HG02678 (cell line): Measurements from ENCODE around the gene HOXD11.

Experiments used
- ATAC-seq: cut with Tn5 transposase; IDR thresholded peaks from one replicate; pipeline ENCODE4 v1.9.1; 2021; ENCODE audit warnings: mild to moderate bottlenecking, moderate library complexity; ENCODE audit not compliant: unreplicated experiment

HOXD11 gene

DNA sequence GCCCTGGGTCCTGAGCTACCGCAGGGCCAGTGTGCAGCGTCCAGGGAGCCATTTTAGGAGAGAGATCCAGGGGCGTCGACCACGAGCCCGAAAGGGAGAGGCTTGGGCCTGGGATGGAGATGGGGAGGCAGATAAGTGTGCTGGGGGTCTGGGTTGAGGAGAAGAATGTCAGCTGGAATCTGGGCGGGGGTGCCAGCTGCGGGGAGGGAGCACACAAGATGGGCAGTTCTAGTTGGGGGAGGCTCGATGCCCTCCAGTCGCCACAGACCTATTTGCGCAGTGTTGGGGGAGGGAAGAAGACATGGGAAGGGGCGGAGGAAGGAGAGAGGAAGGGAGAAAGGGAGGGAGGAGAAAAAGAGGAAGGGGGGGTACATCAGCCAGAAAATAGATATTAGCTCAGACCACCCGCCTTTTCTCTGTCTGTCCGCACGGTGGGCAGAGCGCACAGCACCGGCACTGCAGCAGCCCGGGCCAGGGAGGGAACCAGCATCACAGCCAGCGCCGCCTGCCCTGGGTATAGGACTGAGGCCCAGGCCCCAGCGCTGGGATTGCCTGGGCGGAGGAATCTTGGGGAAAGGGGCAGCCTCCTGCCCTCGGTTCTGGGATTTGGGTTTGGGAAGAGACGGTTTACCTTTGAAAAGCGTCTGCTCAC is 1.9 kb upstream of the HOXD11 start:
- ATAC-seq = no peak

DNA sequence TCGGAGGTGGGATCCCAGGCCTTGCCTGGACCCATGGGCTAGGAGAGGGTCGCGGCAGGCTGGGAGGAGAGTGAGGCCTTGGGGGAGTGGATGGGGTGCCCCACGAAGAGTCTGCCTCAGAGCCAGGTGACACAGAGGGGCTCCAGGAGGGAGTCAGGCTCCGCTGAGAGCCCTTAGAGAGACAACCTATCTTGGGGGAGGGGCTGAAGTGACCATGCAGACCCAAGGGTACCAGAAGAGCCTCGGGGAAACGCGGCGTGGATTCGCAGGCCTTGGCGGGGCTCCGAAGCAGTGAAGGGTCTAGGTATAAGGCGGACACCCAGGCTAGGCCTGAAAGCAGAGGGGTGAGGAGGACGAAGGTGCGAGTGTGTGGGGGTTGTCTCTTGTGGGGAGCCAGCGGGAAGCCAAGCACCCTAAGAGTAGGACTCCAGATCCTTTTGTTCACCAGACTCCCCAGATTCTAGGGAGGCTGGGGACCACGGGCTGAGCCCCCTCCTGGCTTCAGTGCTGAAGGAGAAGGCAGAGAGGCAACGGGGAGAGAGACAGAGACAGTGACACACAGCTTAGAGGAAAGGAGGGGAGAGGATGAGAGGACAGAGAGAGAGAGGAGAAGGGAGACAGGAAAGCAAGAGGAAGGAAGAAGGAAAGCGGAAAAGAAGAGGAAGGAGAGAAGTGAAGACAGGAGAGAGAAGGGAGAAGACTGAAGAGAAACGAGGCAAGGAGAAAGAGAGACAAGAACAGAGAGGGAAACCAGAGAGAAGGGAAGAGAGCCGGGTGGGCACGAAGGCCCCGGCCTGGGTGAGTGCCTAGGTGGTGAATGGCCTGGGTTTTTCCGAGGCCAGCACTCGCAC is 1.1 kb upstream of the HOXD11 start:
- ATAC-seq = no peak

DNA sequence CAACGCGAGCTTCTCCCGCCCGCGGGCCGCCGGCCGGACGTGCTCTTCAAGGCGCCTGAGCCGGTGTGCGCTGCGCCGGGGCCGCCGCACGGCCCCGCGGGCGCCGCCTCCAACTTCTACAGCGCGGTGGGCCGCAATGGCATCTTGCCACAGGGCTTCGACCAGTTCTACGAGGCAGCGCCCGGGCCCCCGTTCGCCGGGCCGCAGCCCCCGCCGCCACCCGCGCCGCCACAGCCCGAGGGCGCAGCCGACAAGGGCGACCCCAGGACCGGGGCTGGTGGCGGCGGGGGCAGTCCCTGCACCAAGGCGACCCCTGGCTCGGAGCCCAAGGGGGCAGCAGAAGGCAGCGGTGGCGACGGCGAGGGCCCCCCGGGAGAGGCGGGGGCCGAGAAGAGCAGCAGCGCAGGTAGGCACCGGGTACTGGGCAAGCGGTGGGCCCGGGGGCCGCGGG is 676 bp downstream of the HOXD11 start:
- ATAC-seq = no peak

DNA sequence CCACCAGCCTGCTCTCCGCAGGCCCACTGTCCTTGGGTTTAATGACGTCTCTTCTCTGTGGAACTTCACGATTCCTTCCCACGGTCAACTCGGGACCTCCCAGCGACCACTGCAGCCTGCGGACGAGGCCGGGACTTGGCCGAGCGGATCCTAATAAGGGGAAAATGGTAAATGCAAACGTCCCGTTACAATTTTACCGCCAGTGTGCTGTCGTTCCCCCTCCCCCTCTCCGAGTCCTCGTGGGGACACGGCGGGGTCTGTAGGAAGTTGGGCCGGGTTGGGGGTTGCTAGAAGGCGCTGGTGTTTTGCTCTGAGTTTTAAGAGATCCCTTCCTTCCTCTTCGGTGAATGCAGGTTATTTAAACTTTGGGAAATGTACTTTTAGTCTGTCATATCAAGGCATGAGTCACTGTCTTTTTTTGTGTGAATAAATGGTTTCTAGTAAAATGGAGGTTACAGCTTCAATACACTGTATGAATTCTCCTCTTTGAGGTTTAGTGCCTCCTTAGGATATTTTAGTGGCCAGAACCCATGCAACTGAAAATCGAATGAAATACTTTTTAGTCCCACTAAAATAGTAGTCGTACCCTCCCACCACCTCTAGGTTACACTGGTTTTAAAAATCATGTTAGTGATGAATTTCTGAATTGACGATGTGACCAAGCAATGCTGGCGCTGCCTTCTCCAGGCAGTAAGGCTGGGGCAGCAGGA is 2.3 kb downstream of the HOXD11 start:
- ATAC-seq = no peak

DNA sequence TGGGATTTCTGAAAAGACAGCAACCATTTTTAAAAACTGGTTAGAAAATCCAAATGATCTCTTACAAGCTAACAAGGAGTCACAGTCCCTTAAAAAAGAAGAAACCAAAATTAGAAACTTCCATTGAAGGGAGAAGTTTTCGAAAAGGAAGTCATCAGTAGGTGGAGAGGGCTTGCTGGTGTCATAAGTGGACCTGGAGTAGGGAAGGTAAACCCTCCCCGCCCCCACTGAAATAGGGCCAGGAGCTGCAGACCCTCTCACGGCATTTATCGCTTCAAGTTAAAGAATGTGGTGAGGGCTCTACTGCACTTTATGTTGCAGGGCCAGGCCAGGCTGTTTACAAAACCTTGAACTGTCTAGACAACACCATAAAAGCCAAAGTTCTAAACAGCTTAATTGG is 2.9 kb downstream of the HOXD11 start:
- no peak for ATAC-seq

DNA sequence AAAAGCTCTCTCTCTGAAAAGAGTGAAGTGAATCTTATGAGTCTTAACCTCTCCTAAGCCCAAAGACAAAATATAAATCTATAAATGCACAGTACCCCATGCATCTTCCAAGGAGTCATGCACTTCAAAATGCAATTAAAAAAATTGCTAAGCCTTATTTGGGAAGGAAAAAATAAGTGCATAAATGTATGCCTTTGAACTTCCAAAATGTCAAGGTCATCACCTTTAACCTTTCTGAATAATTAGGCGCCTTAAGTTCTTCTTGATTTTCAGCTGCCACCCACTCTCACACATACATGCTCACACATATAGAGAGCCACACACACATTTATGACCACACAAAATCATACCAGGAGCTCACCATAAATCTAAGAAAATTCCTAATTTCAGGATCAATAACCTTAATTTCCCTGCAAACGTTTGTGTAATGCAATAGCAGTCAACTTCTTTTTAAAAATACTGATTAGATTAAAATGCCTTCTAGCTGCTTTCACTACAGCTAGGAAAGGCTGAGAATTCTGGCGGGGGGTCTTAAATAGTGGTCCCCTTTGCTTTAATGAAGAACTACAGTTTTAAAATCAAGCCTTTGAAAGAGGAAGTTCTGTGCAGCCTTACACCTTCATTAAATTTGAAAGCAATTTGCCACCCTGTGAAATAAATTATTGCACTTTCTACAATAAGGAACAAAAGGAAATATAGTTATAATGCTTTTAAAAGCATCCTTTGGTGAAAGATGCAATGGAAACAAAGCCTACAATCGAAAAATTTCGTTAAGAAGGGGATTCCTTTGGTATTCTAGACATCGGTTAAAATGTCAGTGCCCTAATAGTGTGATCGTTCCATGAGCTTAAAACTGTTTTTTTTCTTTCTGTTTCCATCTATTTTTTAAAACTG is 3.6 kb downstream of the HOXD11 start:
- ATAC-seq = no peak

DNA sequence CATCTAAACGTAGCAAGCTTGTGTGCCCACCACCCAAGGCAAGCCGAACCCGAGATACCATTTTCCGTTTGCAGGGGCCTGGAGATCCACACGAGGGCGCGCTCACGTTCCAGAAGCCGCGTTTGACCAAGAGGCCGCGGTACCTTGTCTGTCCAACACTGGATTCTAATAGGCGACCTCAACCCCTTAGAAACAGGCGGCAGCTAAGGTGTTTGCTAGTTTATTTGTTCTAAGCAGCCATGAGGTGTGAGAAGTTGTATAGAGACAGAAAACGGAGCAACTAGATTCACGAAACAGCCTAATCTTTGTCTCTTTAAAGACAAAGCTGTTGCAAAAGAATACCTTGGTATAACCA is 4.2 kb downstream of the HOXD11 start:
- no peak for ATAC-seq

DNA sequence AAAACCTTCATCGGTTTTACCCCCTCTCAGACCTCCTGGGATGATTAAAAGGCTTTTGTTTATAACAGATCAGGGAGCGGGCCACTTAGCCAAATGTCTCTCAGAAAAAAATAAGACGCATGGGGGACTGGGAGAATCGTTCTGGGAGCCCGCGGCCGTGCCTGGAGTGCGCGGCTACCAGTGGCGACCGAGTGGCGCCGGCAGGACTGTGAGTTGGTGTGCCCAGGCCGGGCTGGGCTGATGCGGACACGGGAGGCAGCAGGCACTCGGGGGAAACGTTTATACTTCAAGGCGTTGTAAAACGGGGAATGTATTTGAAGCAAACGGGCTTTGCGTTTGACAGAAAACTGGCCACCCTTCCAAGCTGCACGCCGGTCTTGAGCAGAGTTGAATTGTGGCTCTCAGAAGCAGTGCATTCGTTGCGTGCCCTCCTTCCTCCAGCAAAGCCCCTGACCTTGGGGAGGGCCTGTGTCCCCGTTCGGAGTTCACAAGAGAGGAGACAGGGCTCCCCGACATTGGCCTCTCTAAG is 4.8 kb downstream of the HOXD11 start:
- ATAC-seq = no peak

DNA sequence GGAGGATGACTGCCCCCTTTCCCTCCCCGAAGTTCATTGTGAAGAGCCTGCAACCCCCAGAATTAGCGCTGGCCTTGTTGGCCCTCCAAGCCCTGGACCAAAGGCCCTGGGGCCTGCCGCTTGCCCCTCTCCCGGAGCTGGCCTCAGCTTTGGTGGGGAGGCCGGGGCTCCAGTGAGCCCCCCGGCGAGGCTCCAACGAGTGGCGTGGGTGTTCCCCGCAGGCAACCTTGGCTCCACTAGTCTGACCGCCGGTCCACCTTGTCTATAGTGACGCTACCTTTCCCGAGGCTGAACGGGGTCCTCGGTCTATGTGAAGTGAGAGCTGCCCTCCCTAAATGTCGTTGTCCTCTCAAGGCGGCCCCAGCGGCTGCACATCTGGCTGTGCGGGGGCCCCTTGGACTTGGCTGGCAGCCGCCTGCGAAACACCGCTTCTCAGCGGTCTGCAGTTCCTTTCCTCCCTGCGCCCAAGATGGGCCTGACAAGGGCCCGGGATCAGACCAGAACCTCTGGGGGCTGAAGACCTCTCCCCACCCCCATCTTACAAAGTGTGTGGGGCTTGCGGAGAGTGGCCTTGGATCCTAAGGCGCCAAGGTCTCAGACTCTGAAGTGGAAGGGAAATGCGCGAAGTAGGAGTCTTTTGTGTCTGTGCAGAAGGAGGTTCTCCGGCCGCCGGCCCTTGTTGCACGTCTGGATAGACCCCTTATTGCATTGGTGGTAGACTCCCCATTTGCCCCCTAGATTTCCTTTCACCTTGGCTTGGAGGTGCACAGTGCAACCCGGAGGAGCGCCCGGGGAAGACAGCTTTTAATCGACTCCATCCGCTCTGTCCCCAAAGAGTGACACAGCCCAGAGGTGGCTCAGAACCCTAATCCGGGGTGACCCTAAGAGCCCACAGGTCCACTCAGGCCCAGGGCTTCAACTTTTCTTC is 5.6 kb downstream of the HOXD11 start:
- ATAC-seq = no peak

DNA sequence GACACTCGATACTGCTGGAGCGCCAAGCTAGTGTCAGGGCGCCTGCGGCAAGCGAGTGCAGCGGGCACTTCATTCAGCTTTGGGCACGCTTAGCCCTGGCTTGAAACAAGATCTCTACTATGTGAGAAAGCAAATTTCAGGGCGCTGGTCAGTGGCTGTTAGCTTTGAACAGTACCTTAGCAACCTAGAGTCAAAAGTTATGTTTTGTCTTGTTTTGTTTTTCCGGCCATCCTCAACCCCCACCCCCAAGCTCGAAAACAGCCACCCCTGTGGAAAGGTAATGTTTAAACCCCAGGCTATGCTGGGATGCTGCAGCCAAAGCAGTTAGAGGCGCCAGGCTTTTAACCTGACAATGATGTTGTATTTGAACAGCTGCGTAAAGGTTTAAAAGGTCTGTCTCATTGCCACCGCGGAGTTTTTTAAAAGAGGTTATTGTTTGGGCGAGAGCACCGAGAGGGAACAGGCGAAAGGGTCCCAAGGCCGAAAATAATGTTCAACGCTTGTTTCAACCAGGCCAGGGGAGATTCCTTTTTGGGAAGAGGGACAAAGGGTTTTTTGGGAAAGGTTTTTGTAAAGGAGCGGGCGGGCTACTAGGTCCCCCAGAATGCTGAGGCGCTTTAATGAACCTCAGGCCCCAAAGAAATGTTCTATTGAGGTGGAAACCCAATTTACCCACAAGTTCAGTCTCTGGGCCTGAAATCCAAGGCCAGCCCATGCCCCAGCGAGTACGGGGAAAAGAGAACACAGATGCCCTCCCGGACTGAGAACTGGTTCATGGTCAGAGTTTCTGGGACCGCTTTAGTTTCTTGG is 7.2 kb downstream of the HOXD11 start:
- no peak for ATAC-seq

DNA sequence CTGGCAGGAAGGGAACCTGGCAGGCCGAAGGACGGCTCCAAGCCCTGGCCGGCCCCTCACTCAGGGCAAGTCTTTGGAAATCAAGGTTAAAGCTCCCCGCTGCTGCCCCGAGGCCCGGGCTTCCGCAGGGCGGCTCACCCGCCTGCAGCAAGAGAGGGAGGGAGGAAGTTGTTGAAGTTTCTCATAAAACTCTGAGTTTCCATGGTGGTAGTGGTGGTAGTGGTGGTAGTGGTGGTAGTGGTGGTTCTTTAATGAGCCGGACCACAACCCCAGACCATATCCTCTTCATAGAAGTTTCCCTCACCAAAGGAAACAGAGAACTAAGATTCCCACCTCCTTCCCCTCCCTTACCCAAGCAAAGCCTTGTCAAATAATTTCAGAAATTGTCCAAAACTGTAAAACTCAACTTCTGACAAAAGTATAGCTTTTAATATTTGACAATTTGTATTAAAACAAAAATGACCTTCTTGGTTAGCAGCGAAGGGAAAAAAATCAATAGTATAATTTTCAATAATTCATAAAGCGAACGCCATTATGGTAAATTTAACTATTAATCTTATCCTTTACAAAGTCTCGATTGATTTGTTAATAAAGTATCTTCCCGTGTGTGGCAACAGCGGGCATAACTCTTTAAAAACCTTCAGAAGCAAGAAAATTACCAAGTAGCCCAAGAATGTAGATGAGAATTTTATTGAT is 8.0 kb downstream of the HOXD11 start:
- ATAC-seq = no peak

DNA sequence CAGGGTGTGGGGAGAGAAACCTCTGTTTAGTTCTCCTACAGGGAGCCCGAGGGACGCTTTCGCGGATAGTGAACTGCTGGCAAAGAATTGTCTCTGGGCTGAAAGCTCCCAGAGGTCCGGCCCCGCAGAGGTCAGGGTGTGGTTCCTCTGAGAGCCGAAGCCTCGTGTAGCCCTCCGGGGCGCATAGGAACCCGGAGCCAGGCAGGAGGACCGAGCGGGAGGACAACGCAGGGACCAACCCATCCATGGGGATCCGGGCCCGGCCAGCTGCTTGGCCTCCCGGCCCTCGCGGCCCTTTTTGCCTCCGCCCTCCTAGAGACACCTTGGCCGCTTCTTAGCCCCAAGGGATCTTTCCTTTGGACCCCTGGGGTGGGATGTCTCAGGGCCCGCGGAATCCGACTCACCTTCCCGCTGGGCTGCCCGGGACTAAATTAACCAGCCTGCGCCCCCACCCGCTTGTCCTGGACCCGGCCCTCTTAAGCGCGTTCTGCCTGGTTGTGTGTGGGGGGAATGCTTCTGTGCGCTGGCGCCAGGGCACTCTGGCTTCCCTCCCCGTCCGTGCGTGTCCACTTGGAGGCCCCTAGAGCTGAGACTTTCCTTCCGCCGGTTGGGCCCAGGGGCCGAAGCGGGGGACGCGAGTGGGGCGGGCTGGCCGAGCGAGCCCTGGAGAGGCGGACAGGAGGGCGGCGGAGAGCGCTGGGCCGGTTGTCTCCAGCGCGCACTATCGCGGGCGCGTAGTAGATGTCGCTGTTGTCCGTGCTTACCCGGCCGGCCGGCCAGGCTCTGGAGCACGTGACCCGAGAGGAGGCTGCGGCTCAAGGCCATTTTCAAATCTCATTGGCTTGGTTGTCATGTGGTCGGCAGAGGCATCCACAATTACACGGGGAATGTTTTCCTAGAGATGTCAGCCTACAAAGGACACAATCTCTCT is 9.1 kb downstream of the HOXD11 start, which contains the start of gene HOXD10:
Gene HOXD10 (plus strand): TSS at position 896 of the 931 bp plus-strand sequence. CDS start 56 bp downstream, outside the sequence.
- ATAC-seq = no peak

DNA sequence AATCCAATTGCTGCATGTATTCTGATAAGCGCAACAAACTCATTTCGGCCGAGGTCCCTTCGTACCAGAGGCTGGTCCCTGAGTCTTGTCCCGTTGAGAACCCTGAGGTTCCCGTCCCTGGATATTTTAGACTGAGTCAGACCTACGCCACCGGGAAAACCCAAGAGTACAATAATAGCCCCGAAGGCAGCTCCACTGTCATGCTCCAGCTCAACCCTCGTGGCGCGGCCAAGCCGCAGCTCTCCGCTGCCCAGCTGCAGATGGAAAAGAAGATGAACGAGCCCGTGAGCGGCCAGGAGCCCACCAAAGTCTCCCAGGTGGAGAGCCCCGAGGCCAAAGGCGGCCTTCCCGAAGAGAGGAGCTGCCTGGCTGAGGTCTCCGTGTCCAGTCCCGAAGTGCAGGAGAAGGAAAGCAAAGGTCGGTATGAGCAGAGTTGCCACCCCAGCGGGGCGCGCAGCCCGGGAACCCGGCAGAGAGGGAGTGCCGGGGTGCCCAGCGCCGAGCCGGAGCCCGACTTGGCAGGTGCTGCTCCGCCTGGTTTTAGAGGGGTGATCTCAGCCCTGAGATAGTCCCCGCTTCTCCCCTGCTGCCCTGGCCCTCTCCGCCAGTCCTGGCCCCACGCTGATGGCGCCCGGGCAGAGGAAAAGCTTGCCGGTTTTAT is 10.2 kb downstream of the HOXD11 start:
- no peak for ATAC-seq

DNA sequence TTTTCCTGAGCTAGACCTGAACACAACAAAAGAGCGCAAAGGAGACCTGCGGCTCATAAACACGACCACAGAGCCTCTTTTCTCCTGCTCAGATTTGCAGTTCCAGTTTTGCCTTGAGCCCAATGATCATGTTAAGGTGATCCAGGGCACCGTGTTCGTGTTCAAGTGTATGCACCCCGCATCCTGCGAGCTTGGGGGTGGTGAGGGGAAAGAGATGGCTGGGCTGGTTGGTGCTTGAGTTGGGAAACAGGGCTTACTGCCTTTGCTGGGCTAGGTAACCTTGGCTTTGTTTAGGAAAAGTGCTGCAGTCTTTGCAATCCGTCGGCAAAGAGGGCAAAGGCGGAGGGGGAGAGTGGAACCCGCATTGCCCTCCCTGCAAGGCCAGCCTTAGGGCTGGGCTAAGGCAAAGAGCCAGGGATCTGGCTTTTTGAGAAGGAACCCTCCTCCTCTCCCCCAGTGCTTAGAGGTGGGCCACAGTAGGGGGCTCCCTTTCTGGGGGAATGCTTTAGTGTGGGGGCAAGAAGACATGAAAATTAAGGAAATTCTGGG is 10.8 kb downstream of the HOXD11 start:
- ATAC-seq = no peak

DNA sequence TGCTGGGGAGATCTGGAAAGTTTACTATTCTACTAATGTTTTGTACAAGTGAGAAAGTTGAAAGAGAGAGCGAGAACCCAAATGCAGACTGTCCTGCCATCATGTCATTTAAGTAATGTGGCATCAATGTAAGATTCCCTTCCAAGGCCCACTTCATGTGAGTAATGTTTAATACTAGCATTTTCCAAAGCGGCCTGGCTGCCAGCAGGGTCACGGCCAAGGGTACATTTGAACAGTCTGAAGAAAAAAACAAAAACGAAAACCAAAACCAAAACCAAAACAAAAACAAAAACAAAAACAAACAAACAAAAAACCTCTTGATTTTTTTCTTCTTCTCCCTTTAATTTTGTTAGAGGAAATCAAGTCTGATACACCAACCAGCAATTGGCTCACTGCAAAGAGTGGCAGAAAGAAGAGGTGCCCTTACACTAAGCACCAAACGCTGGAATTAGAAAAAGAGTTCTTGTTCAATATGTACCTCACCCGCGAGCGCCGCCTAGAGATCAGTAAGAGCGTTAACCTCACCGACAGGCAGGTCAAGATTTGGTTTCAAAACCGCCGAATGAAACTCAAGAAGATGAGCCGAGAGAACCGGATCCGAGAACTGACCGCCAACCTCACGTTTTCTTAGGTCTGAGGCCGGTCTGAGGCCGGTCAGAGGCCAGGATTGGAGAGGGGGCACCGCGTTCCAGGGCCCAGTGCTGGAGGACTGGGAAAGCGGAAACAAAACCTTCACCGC is 11.7 kb downstream of the HOXD11 start:
- ATAC-seq = no peak
